HepG2 (cell line): Measurements from ENCODE around the gene RPE. TPM values are rescaled to one million over a fixed set of nuclear protein-coding genes. Genes with fewer than 3 reads are reported as not detected.

Source experiments
- CHD2 ChIP-seq: IDR thresholded peaks from 2 replicates; pipeline ENCODE4 v1.6.1; 2011; ENCODE audit warnings: low read depth, low read length, improper control_type of control experiment
- DR1 ChIP-seq: sonication (generic); formaldehyde crosslinking; IDR thresholded peaks from 2 replicates; pipeline ENCODE4 v1.8.0; 2021; ENCODE audit warnings: mild to moderate bottlenecking, missing genetic modification reagents, inconsistent platforms
- KLF16 ChIP-seq, 2 experiments: sonication (generic) in 1 of 2; formaldehyde crosslinking in 1 of 2; IDR thresholded peaks; 2 replicates each; pipeline versions ENCODE4 v1.6.1 to v1.8.0; 2016 to 2023; ENCODE audit warnings: missing genetic modification reagents in 2 of 2, missing compliant biosample characterization in 1 of 2
- PHF21A ChIP-seq: sonication (generic); formaldehyde crosslinking; IDR thresholded peaks from 2 replicates; pipeline ENCODE4 v1.5.0; 2020; ENCODE audit warnings: mild to moderate bottlenecking, missing genetic modification reagents
- PRMT3 ChIP-seq: sonication (generic); formaldehyde crosslinking; IDR thresholded peaks from 2 replicates; pipeline ENCODE4 v1.8.1; 2022; ENCODE audit warnings: low read depth, mild to moderate bottlenecking, moderate library complexity, missing genetic modification reagents, borderline replicate concordance
- TBX2 ChIP-seq: sonication (generic); formaldehyde crosslinking; IDR thresholded peaks from 2 replicates; pipeline ENCODE4 v1.5.0; 2020; ENCODE audit warnings: missing genetic modification reagents, mild to moderate bottlenecking, borderline replicate concordance
- THRA ChIP-seq: sonication (generic); formaldehyde crosslinking; IDR thresholded peaks from 2 replicates; pipeline ENCODE4 v1.4.0; 2020; ENCODE audit warnings: missing genetic modification reagents, borderline replicate concordance
- ZNF224 ChIP-seq: sonication (generic); formaldehyde crosslinking; IDR thresholded peaks from 2 replicates; pipeline ENCODE4 v1.5.0; 2020; ENCODE audit warnings: mild to moderate bottlenecking, missing genetic modification reagents
- ZNF335 ChIP-seq: sonication (generic); formaldehyde crosslinking; IDR thresholded peaks from 2 replicates; pipeline ENCODE4 v1.4.0; 2020; ENCODE audit warnings: missing genetic modification reagents
- ZNF407 ChIP-seq: sonication (generic); formaldehyde crosslinking; IDR thresholded peaks from one replicate; pipeline ENCODE4 v1.5.1; 2020; ENCODE audit warnings: mild to moderate bottlenecking, missing genetic modification reagents; ENCODE audit errors: not compliant biosample characterization
- ZNF574 ChIP-seq: sonication (generic); formaldehyde crosslinking; IDR thresholded peaks from 2 replicates; pipeline ENCODE4 v1.4.0; 2020; ENCODE audit warnings: missing genetic modification reagents
- ZNF580 ChIP-seq: IDR thresholded peaks from 2 replicates; pipeline ENCODE4 v1.6.1; 2016; ENCODE audit warnings: low read depth, borderline replicate concordance
- ZNF660 ChIP-seq: sonication (generic); formaldehyde crosslinking; IDR thresholded peaks from 2 replicates; pipeline ENCODE4 v1.5.1; 2020; ENCODE audit warnings: mild to moderate bottlenecking, low read depth, missing genetic modification reagents, borderline replicate concordance
- ZZZ3 ChIP-seq: sonication (generic); formaldehyde crosslinking; IDR thresholded peaks from 2 replicates; pipeline ENCODE4 v1.4.0; 2020; ENCODE audit warnings: missing genetic modification reagents, mild to moderate bottlenecking, borderline replicate concordance
- polyA plus RNA-seq, 8 experiments: library from polyadenylated mRNA; depleted of rRNA in 3 of 8; stranded (reverse) in 7 of 8; unstranded in 1 of 8; fragments of >200 nt; fragmentation: Illumina TruSeq in 4 of 8; extraction: Trizol in 4 of 8; gene quantifications; 2 replicates each; pipeline versions ENCODE4 v1.2.1 to v1.2.3, GENCODE V29; 2011 to 2016; ENCODE audit warnings: low read depth in 4 of 8, missing spikeins in 1 of 8, mixed read lengths in 1 of 8; ENCODE audit not compliant: insufficient read depth in 1 of 8
- total RNA-seq, 5 experiments: library from RNA; depleted of rRNA; stranded (reverse); fragments of >200 nt; fragmentation: Illumina TruSeq; extraction: Trizol; gene quantifications; 2 replicates each; pipeline ENCODE4 v1.2.3, GENCODE V29; 2016; ENCODE audit warnings: low read depth in 1 of 5

RPE gene
- total and polyA plus RNA-seq, 2 of the 13 experiments (the other 11 are each of a cell fraction or from before 2014, with no cell fraction given) = 72.3 to 107 TPM

GRCh38 chr2:210002158-210003157 is at the start of gene RPE (continued):
- TF ChIP-seq ZNF574 (peak; percentile 99), ZNF580 (peak; percentile 46; the same call in 1 of the 2 replicates), ZNF660 (CRISPR knock-in tag) (0 out of 2 replicates have a peak, but pooled peaks have one; percentile 41), TBX2 (peak; percentile 85; the same call in 1 of the 2 replicates), THRA (CRISPR knock-in tag) (no peak), ZZZ3 (CRISPR knock-in tag) (peak; percentile 92; the same call in 1 of the 2 replicates), ZNF224 (peak; percentile 66; the same call in 1 of the 2 replicates), ZNF335 (CRISPR knock-in tag) (0 out of 2 replicates have a peak, but pooled peaks have one; percentile 52), CHD2 (peak; percentile 10; the same call in 1 of the 2 replicates), PHF21A (CRISPR knock-in tag) (no peak), KLF16 (CRISPR knock-in tag; IDR thresholded peaks at IDR 0.05) (peak in 1 of 2 experiments; percentile 84; a peak in 2 of 4 replicates), ZNF407 (CRISPR knock-in tag) (peak; percentile 95), DR1 (CRISPR knock-in tag) (peak; percentile 78), PRMT3 (no peak)
